ENCODE measurements around the gene TSPAN18. TPM values are rescaled to one million over a fixed set of nuclear protein-coding genes. Genes with fewer than 3 reads are reported as not detected.

The TSPAN18 gene
- total RNA-seq, 1 donor from 2014 or later: 5.2 TPM

DNA sequence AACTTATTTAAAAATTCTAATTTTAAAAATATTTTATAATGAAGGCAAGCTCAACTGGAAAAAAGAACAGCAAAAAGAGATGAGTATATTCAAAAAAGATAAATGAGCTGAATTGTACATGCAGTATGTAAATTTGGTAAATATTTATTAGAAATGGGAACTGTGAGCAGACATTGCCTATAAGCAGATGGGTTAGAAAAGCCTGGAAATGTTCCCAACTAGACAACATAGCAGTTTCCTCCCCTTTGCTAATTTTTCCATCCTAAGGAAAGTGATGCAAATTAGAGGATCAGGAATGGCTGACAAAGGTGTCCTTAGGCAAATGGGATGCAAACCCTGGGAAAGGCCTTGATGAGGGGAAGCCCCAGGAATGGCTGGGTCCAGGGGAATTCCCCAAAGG is 186.7 kb downstream of the TSPAN18 start:
- H3K27me3 ChIP-seq (ENCODE audit: control insufficient read depth, insufficient read depth, low read length): peaks cover 18% of the 10 kb centered on the region
- H3K4me3 ChIP-seq (ENCODE audit: low read depth, low read length): no peak overlapping the region
- H3K36me3 ChIP-seq (ENCODE audit: control insufficient read depth, insufficient read depth, low read length): no peaks in the 10 kb centered on the region
- no peak for DNase-seq (ENCODE audit: low read depth)
- no peak for TF ChIP-seq CTCF (IDR thresholded peaks at IDR 0.05; ENCODE audit: insufficient read depth, low read length, poor library complexity, severe bottlenecking)

- no peak for TF ChIP-seq CTCF (IDR thresholded peaks at IDR 0.05; ENCODE audit: insufficient read depth, low read length, poor library complexity, severe bottlenecking)
- Histone ChIP-seq H3K36me3 (ENCODE audit: control insufficient read depth, insufficient read depth, low read length) (no peaks in the 10 kb centered on the region), H3K4me3 (ENCODE audit: low read depth, low read length) (no peak overlapping the region), H3K27me3 (ENCODE audit: control insufficient read depth, insufficient read depth, low read length) (peaks cover 17% of the 10 kb centered on the region)
- DNase-seq (ENCODE audit: low read depth): no peak
Measured at GRCh38 chr11:44914105-44914504, 187.3 kb downstream of the TSPAN18 start.

DNA sequence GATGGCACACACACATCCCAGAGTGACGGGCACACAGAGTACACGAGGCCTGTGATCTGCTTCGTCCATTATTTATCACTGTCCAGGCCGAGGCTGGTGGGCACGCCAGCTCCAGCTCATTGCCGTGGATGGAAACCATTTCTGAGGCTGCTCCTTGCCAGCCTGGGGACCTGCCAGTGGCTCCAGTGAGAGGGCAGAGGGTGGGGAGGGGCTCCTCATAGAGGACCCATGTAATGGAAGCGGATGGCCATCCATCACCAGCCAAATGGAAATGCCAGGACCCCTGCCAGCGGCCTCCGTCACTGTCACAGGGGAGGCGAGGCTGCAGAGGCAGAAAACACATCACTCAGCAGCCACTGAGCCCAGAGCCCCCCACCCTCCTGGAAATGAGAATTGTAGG is 188.2 kb downstream of the TSPAN18 start:
- peaks cover 18% of the 10 kb centered on the region for H3K27me3 ChIP-seq (ENCODE audit: control insufficient read depth, insufficient read depth, low read length)
- no peak overlapping the region for H3K4me3 ChIP-seq (ENCODE audit: low read depth, low read length)
- DNase-seq (ENCODE audit: low read depth): no peak
- TF ChIP-seq CTCF (IDR thresholded peaks at IDR 0.05; ENCODE audit: insufficient read depth, low read length, poor library complexity, severe bottlenecking): no peak
- H3K36me3 ChIP-seq (ENCODE audit: control insufficient read depth, insufficient read depth, low read length): no peaks in the 10 kb centered on the region

GRCh38 chr11:44915621-44916020 is 188.9 kb downstream of the TSPAN18 start:
- DNase-seq (ENCODE audit: low read depth): no peak
- H3K27me3 ChIP-seq (ENCODE audit: control insufficient read depth, insufficient read depth, low read length): peaks cover 19% of the 10 kb centered on the region
- no peaks in the 10 kb centered on the region for H3K36me3 ChIP-seq (ENCODE audit: control insufficient read depth, insufficient read depth, low read length)
- no peak for TF ChIP-seq CTCF (IDR thresholded peaks at IDR 0.05; ENCODE audit: insufficient read depth, low read length, poor library complexity, severe bottlenecking)
- no peak overlapping the region for H3K4me3 ChIP-seq (ENCODE audit: low read depth, low read length)

GRCh38 chr11:44916331-44916730 is 189.6 kb downstream of the TSPAN18 start:
- Histone ChIP-seq H3K36me3 (ENCODE audit: control insufficient read depth, insufficient read depth, low read length) (no peaks in the 10 kb centered on the region), H3K4me3 (ENCODE audit: low read depth, low read length) (no peak overlapping the region), H3K27me3 (ENCODE audit: control insufficient read depth, insufficient read depth, low read length) (peaks cover 21% of the 10 kb centered on the region)
- DNase-seq (ENCODE audit: low read depth): no peak
- no peak for TF ChIP-seq CTCF (IDR thresholded peaks at IDR 0.05; ENCODE audit: insufficient read depth, low read length, poor library complexity, severe bottlenecking)

DNA sequence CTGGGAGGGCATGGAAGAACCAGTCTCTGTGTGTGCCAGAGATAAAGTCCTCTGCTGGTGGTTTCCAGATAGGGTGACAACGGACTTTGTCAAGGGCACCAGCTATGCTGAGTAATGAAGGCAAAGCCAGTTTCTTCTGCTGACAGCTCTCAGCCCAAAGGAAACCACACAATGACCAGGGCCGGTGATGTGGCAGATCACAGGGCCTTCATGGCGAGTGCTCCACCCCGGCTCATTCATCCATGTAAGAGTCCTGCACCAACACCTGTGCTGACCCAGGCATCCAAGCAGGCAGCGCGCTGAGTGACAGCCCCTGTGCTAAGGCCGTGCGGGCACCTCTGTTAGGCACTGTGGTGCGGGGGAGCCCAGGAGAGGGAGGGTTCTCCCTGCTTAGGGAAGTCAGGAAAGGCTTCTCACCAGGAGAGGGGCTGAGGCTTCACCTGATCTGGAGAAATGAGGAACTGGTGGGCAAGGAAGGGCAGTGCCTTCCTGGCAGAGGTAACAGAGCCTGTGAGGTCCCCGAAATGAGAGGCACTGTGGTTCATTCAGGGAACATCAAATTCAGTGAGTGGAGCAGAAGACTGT is 190.1 kb downstream of the TSPAN18 start:
- Histone ChIP-seq H3K4me3 (ENCODE audit: low read depth, low read length) (no peak overlapping the region), H3K27me3 (ENCODE audit: control insufficient read depth, insufficient read depth, low read length) (peaks cover 21% of the 10 kb centered on the region), H3K36me3 (ENCODE audit: control insufficient read depth, insufficient read depth, low read length) (no peaks in the 10 kb centered on the region)
- DNase-seq (ENCODE audit: low read depth): no peak
- no peak for TF ChIP-seq CTCF (IDR thresholded peaks at IDR 0.05; ENCODE audit: insufficient read depth, low read length, poor library complexity, severe bottlenecking)

Measured in kidney epithelial cell (primary cell).